NCI-H2081 (cell line): ENCODE data around the gene PDE10A.

Experiments
- DNase-seq, 2 experiments: peaks; one replicate each; lab custom pipeline; 2025; lab: John Stamatoyannopoulos, UW

The PDE10A gene

GRCh38 chr6:165655191-165655590, 7.8 kb downstream of the PDE10A start:
- DNase-seq, result no peak

GRCh38 chr6:165654144-165654543, 8.9 kb downstream of the PDE10A start:
- DNase-seq, result no peak

- no peak for DNase-seq
Observed at GRCh38 chr6:165653607-165654006, 9.4 kb downstream of the PDE10A start.

- DNase-seq, result no peak
Observed at GRCh38 chr6:165653196-165653595, 9.8 kb downstream of the PDE10A start.

- no peak for DNase-seq
Observed at GRCh38 chr6:165652766-165653165, 10.3 kb downstream of the PDE10A start.

- no peak for DNase-seq
Observed at GRCh38 chr6:165649166-165650137, 13.6 kb downstream of the PDE10A start.

GRCh38 chr6:165647041-165647440, 16.0 kb downstream of the PDE10A start:
- DNase-seq, result no peak

GRCh38 chr6:165645919-165646318, 17.1 kb downstream of the PDE10A start:
- DNase-seq, result no peak

GRCh38 chr6:165644586-165645266, 18.3 kb downstream of the PDE10A start:
- no peak for DNase-seq

GRCh38 chr6:165643015-165643414, 20.0 kb downstream of the PDE10A start:
- DNase-seq, result no peak

GRCh38 chr6:165641672-165642156, 21.3 kb downstream of the PDE10A start:
- no peak for DNase-seq

- no peak for DNase-seq
Observed at GRCh38 chr6:165640806-165641205, 22.2 kb downstream of the PDE10A start.

- no peak for DNase-seq
Observed at GRCh38 chr6:165638530-165638929, 24.5 kb downstream of the PDE10A start.

- DNase-seq, result no peak
Observed at GRCh38 chr6:165637586-165637985, 25.5 kb downstream of the PDE10A start.

- DNase-seq, result no peak
Observed at GRCh38 chr6:165636402-165637048, 26.5 kb downstream of the PDE10A start.

- DNase-seq, result no peak
Observed at GRCh38 chr6:165635965-165636364, 27.1 kb downstream of the PDE10A start.

GRCh38 chr6:165634101-165634880, 28.8 kb downstream of the PDE10A start:
- no peak for DNase-seq

GRCh38 chr6:165632194-165632593, 30.8 kb downstream of the PDE10A start:
- no peak for DNase-seq

GRCh38 chr6:165630544-165630953, 32.5 kb downstream of the PDE10A start:
- DNase-seq, result no peak

- no peak for DNase-seq
Observed at GRCh38 chr6:165628955-165629354, 34.1 kb downstream of the PDE10A start.

GRCh38 chr6:165627366-165627765, 35.7 kb downstream of the PDE10A start:
- DNase-seq, result no peak

- DNase-seq, result no peak
Observed at GRCh38 chr6:165626711-165627110, 36.3 kb downstream of the PDE10A start.
